Sigmoid colon (tissue), 4 donors: ENCODE results near the gene CPXM2.

Experiments used
- EP300 ChIP-seq, 4 donors: sonication (generic); formaldehyde crosslinking; IDR thresholded peaks; one replicate each; pipeline ENCODE4 v1.6.1; 2017; ENCODE audit warnings: antibody characterized with exemption in 4 of 4
- POLR2A ChIP-seq, 2 donors: fragments of 450-650 bp; IDR thresholded peaks; one replicate each; pipeline ENCODE4 v1.6.1; 2016; ENCODE audit warnings: antibody characterized with exemption in 2 of 2, mild to moderate bottlenecking in 2 of 2, moderate library complexity in 2 of 2
- TF ChIP-seq, protein P1 (sequence below), 4 experiments: fragments of 450-650 bp in 3 of 4; fragments of 200-600 bp in 1 of 4; IDR thresholded peaks; one replicate each; pipeline ENCODE4 v1.5.1; 2016 to 2019; ENCODE audit warnings: antibody characterized with exemption in 4 of 4, mild to moderate bottlenecking in 3 of 4, moderate library complexity in 2 of 4

DNA sequence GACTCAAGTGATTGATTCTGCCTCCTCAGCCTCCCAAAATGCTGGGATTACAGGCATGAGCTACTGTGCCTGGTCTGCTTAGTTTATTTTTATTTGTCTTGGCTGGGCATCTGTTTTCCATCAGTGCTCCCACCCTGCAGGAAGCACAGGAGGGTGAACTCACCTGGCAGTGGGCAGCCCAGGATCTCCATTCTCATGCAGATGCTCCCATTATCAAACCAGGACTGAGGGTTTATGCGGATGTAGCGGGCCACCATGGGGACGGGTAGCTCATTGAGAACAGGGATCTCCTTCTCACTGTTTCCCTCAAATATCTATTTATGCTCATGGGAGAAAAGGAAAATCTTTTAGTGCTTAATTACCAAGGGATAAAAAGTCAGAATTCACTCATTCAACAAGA lies 93.8 kb downstream of the CPXM2 start:
- TF ChIP-seq POLR2A (IDR thresholded peaks at IDR 0.05) (no peak), EP300 (IDR thresholded peaks at IDR 0.05) (no peak)
- TF ChIP-seq, protein P1, sequence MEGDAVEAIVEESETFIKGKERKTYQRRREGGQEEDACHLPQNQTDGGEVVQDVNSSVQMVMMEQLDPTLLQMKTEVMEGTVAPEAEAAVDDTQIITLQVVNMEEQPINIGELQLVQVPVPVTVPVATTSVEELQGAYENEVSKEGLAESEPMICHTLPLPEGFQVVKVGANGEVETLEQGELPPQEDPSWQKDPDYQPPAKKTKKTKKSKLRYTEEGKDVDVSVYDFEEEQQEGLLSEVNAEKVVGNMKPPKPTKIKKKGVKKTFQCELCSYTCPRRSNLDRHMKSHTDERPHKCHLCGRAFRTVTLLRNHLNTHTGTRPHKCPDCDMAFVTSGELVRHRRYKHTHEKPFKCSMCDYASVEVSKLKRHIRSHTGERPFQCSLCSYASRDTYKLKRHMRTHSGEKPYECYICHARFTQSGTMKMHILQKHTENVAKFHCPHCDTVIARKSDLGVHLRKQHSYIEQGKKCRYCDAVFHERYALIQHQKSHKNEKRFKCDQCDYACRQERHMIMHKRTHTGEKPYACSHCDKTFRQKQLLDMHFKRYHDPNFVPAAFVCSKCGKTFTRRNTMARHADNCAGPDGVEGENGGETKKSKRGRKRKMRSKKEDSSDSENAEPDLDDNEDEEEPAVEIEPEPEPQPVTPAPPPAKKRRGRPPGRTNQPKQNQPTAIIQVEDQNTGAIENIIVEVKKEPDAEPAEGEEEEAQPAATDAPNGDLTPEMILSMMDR (IDR thresholded peaks at IDR 0.05) = no peak
